OCI-LY7 (cell line): Measurements from ENCODE around the gene SEPTIN10. TPM values are rescaled to one million over a fixed set of nuclear protein-coding genes. Genes with fewer than 3 reads are reported as not detected.

Experiments used
- total RNA-seq, 2 experiments: library from RNA; depleted of rRNA in 1 of 2; stranded (reverse); fragments of >200 nt in 1 of 2; shearing (Covaris generic) in 1 of 2; gene quantifications; 2 replicates each; pipeline ENCODE4 v1.2.3, GENCODE V29; 2014 to 2022

The SEPTIN10 gene
- total RNA-seq, 2 experiments from 2014 or later = not detected

Other genes starting within 250 kb of the SEPTIN10 start
- not detected in 2 replicates for gene SOWAHC, start 398 bp upstream of the SEPTIN10 start, total RNA-seq (2014; rRNA removed; shearing (Covaris generic))
- not detected in 2 replicates for gene SOWAHC, start 398 bp upstream of the SEPTIN10 start, total RNA-seq (2022)
- gene RGPD5, start 180.3 kb upstream of the SEPTIN10 start, total RNA-seq (2014; rRNA removed; shearing (Covaris generic)) = 0.21 and 0.98 TPM in 2 replicates
- 2.1 and 4.6 TPM in 2 replicates for gene RGPD5, start 180.3 kb upstream of the SEPTIN10 start, total RNA-seq (2022)